Activated CD4-positive, CD25-positive, alpha-beta regulatory T cell treated with anti-CD3 and anti-CD28 coated beads, Interleukin-2, amount 50 U/mL, for 24 hours (primary cell): ENCODE measurements around the gene RHCG.

Experiments
- ATAC-seq, 2 donors: fragments of 150-1000 bp; cut with Tn5 transposase; one replicate each; pipeline ENCODE4 v1.10.0; 2021; ENCODE audit warnings: mild to moderate bottlenecking in 1 of 2, moderate library complexity in 1 of 2

The RHCG gene

DNA sequence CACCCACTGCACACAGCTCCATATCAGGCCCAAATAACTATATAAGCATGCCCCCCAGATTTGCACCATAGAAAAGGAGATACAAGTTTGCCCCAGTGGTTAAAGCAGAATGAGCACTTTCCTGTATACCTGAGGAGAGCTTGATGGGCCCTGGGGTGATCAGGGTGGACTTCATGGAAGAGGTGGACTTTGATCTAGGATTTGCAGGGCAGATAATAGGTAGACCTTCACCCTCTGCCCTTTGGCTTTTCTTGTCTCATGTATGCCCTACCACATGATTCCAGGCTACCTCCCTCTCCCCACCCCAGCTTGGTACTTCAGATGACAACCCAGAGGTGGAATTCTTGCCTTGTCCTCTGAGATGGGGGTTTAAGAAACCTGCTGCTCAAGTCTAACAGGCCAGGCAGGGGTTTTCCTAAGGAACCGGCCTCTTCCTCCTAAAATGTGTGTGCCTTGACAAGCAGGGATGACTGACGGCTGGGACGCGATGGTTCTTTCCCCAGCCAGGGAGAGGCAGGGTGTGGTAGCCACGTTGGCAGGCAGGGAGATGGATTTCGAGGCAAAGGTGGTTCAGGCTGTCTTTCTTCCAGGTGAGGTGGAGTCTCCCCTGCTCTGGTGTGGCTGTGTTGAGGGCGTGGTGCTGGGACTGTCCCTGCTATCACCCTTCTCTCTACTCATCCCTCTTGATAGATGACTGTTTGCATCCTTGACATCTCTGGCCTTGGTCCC, 6.6 kb upstream of the RHCG start:
- ATAC-seq, result no peak

DNA sequence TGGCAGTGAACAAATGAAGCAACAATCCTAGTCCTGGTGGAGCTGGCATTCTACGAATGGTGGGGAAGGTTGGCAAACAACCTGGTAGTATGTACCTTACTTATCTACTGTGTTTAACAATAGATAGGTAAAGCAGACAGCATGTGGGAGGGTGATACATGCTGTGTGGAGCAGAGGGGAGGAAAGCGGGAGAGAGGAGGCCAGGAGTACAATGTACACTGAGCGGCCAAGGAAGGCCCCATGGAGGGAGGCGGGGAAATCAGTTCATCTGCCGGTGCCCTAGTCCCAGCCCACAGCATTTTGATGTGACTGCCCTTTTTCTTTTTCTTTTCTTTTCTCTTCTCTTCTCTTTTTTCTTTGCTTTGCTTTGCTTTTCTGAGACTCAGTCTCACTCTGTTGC, 5.3 kb upstream of the RHCG start:
- ATAC-seq, result no peak

GRCh38 chr15:89500397-89501270, 4.3 kb upstream of the RHCG start:
- no peak for ATAC-seq

DNA sequence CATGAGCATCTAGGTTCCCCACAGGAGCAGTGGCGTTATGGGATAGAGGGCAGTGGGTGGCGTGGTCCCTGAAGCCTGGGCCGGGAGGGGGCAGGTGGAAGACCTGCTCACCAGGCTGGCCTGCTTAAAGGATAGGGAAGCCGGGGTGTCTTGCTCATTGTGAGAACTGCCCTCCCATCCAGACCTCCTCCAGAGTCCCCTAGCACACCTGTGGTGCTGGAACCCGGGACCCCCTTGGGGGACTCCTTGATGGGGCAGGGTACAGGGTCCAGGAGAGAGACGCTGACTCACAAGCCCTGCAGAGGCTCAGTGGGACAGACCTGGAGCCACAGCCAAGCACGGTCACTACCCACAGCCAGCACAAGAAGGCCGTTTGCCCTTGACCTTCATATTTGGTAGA, 2.8 kb upstream of the RHCG start:
- no peak for ATAC-seq

- no peak for ATAC-seq
These were observed 2.2 kb upstream of the RHCG start for GRCh38 chr15:89498574-89498906.

- ATAC-seq, result no peak
These were observed 848 bp upstream of the RHCG start for GRCh38 chr15:89497231-89497630.

DNA sequence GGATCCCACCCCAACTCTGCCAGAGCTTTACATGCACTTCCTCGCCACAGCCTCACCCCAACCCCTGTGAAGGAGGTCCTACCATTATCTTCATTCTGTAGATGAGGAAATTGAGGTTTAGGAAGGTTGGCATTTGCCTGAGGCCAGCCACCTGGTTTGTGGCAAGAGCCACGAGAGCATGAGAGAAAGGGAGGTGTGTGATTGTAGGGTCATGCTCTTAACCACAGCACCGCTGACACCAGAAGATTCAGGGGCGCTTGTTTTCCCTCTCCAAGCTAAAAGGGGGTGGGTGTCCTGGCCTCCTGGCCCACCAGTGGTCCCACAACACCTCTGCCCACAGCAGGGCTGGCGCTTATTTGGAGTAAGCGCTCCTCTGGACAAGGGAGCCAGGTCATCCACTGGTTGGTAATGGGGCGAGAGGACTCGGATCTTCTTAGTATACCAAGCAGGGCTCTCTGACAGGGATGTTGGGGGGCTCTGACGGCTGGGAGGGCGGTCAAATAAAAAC, 691 bp downstream of the RHCG start:
- no peak for ATAC-seq

DNA sequence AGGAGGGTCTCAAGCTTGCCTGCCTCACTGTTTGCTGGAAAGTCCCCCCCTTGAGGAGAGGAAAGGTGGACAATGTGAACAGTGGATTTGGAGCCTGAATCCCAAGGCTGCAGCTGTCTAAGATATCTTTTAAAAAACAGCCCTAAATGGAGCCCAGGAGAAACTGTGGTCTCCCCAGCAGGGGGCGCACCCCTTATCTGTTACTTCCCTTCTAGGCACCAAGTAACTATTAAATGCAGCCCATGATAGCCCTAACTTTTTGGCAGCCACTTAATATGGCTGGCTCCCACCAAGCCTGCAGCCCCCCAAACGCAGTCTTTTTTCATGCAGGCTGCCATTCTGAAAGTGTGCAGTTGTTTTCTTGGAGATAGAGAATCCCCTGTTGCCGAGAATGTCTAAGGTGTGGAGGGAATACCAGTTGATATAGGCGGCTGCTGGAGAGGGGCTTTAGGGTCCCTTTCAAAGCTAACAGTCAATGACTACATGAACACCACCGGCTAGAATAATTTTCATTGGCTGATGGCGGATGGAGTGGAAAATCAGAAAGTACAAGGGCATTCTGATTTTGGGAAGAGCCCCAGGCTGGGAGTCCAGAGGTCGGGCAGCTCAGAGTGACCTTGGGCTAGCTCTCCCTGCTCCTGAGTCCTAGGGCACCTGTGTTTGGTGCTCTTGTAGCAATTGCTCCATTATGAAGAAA, 1.3 kb downstream of the RHCG start:
- no peak for ATAC-seq

DNA sequence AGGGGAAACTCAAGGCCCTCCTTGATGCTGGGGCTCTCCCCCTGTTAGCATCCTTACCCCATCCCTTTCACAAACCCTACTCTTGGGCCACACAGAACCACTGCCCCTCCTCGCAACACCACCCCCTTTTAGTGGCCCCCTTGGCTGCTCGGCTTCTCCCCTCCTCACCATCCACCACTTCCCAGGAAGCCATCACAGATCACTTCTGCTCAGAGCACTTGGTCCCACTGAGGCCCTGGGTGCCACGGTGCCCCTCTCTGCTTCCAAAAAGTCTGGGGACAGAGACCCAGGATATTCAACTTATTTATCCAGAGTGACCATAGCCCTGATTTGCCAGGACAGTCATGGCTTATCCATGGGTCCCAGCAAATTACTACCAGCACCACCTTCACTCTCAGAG, 2.4 kb downstream of the RHCG start:
- no peak for ATAC-seq

DNA sequence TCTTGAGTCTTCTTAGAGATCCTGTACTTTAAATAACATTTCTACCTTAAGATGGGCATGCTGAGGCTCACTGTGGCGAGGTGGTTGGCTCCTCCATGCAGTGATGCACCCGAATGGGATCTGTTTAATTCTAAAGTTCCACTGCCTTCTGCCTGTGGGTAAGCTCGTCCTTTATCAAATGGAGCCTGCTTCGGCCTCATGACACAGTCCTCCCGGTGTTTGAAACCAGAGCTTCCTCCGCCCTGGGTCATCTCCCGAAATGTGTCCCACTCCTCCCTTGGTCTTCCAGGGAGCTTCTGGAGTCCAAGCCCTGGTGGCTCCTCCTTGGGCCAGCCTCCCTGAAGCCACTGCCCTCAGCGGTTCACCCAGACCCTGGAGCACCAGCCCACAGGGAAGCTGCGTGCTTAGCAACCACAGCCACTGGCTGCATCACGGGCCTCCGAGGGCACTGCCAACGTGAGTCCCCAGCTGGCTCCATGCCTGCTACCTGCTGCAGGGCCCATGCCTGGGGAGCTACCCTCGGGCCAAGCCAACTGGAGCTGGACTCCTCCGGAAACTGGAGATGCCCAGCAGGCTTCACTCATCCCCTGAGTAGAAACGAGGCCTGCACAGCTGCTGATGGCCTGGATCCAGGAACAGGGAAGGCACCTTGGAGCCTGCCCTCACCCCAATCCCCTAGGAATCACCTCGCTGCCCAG, 3.3 kb downstream of the RHCG start:
- ATAC-seq, result no peak

DNA sequence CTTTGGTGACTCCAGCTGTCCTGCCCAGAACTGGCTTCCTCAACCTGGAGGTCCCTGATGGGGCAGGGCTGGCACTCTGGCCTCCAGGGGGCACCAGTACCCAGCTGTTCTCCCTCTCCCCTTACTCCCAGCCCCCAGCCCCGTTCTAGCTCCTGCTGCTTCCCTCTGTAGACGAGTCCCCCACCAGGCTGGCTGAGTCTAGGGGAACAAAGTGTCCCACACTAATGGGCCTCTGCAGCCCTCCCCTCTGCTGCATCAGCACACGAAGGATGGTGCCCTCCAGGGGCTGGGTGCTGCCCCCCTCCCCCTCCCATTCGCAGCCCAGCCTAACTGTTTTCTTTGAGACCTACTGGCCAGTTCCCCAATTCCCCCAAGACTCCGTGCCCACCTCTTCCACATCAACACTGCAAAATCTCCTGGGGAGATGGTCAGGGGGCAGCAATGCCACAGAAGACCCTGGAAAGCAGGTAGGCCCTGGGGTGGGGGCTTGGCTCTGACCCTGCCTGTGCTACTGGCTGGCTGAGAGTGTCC, 4.2 kb downstream of the RHCG start:
- no peak for ATAC-seq

DNA sequence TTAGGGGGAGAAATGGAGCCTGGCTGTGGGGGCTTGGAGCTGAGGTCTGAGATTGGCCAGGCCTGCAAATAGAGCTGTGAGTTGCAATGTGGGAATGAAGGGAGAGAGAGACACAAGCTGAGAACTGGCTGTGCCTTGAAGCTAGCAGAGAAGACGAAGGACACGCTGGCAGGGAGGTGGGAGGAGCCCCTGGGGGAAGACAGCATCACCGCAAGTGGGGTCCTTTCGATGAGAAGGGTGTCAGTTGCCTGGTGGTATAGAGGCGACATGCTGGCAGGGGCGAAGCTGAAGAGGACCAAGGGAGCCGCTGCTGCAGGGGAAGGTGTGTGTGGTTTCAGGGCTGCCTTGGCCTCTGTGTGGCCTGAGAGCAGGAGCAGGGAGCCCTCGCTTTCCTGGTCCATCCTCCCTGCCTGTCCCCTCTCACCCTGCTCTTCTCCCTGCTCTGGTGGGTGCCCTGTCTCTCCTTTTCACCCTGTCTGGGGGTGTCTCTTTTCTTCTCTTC, 5.5 kb downstream of the RHCG start:
- no peak for ATAC-seq

DNA sequence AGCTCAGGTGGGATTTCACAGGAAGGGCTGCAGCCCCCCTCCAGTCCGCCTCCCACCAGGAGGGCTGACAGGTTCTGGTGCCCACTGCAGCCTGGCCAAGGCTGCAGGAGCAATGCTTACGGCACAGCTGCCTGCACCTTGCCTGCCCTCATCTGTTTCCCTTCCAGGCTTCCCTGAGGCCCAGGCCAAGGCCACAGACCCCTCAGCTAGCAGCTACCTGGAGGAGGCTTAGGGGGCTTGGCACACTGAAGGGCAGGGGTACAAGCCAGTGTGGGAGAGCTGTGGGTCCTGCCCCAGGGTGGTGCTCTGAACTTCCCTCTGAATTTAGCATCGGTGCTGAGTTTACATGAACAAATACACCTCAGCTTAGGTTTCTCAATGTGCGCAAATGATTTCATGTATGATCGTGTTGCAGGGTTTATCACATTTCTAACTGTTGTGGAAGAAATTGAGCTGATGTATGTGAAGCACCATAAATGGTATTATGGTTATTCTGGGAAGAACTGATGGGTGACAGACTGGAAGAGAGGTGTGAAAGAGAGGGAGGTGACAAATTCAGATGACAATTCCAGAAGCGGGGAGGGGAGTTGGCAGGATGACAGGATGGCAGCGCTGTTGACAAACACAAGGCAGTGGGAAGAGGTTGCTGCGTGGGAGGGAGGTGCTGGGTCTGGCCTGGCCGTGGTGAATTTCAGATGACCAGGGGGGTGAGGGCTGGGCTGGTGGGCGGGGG, 6.1 kb downstream of the RHCG start:
- no peak for ATAC-seq

DNA sequence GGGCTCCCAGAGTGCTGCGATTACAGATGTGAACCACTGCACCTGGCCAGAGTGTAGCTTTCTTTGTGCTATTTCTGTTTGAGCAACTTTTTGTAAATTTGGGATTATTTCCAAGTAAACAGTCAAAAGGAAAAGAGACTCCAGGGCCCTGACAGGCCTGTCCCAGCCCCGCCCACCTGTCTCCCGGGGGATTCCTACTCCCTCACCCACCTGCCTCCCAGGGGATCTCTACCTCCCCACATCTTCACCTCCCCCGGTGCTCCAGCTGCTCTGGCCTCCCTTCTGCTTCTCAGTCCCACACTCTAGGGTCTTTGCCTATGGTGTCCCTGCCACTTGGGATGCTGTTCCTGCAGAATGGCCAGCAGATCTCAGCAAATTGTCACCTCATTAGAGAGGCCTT, 7.0 kb downstream of the RHCG start:
- ATAC-seq, result no peak

GRCh38 chr15:89487791-89488190, 8.6 kb downstream of the RHCG start:
- no peak for ATAC-seq

- peak; percentile 13 to 41 for ATAC-seq
These were observed 9.7 kb downstream of the RHCG start for GRCh38 chr15:89486726-89487050.

DNA sequence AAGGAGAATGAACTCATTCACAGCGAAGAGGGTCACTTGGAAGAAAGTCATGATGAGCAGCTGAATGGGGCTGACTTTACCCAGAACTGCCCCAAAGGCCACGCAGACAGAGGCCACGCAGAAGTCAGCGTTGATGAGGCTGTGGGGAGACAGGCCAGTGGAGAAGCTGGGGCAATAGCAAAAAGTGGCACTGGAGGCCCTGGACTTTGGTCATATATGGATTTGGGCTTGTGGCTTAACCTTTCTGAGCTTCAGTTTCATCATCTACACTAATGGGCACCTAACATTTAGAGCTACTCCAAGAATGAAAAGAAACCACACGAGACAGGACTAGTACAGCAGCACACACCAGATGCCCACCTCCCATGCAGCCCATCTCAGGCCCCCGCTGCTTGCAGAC, 13.3 kb downstream of the RHCG start:
- ATAC-seq, result no peak

DNA sequence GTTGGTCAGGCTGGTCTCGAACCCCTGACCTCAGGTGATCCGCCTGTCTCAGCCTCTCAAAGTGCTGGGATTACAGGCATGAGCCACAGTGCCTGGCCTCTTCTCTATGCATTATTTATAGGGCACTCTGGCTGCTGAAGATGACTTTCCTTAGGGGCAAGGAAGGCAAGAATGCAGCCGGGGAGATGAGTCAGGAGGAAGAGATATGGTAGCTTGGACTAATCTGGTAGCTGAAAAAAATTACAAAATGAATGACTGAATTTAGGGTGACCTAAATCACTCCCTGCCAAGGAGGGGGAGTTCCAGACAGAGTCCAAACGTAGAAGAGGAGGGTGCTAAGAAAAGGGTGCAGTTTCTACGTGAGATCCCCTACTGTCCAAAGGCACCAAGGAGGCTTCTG, 14.2 kb downstream of the RHCG start:
- no peak for ATAC-seq

DNA sequence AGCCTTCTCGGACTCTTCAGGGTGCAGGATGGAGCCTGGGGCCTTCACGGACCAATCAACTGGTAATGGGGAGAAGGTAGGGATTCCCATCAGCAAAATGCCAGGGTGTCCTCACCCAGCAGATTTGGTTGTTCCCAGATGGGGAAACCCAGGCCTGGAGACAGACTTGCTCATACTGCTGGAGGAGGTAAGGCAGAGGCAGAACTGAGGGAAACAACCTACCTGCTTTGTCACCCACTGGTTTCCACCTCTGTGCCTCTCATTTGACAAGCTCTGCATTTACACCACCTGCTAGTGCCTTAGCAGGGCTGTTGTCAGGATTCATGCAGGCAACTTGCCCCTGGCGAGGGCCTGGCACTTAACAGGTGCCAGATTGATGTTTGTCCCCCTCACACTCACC, 15.9 kb downstream of the RHCG start:
- no peak for ATAC-seq

- no peak for ATAC-seq
These were observed 17.2 kb downstream of the RHCG start for GRCh38 chr15:89479173-89479572.

DNA sequence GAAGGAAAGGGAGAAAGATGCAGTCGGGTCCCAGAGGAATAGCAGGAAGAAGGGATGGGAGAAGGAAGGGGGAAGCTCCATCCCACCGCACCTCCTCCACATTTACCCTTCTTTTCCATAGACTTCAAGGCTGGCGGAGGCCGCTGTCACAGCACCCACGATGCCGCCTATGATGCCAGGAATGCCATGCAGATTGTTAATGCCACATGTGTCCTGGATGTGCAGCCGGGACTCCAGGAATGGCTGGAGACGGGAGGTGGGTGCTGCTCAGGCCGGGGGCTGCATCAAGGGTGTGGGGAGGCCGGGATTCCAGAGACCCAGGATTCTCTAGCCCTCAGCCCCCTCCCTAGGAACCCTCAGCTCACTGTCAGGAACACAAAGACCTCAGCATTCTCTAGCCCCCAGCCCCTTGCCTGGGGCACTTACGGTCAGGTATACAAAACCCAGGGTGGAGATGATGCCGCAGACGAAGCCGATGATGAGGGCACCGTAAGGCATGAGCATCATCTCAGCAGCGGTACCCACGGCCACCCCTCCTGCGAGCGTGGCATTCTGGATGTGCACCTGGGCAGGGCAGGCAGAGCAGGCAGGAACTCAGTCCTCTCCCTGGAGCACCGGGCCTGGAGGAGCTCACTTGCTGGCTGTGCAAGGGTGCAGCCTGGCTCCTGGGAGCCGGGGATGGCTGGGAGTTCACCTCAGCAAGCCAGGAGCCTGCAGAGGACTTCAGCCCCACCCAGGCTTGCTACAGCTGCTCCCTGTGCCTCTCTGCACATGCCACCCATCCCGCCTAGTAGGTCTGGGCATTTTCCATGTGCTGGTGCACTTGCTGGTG, 18.8 kb downstream of the RHCG start:
- no peak for ATAC-seq
